GM10266 (cell line): ENCODE measurements around the gene UBE3D.

Experiments used
- DNase-seq: peaks from one replicate; pipeline ENCODE4 v3.0.0; 2012; ENCODE audit errors: extremely low spot score
- CTCF ChIP-seq: IDR thresholded peaks from 2 replicates; pipeline ENCODE4 v1.5.1; 2012; ENCODE audit warnings: mild to moderate bottlenecking, low read depth; ENCODE audit not compliant: control insufficient read depth, insufficient read depth; ENCODE audit errors: missing control alignments

Gene UBE3D

GRCh38 chr6:83071023-83071422 lies 5.4 kb upstream of the UBE3D start:
- DNase-seq: no peak
- TF ChIP-seq CTCF: no peak

- TF ChIP-seq CTCF: no peak
- DNase-seq: no peak
Observed at GRCh38 chr6:83069633-83070032, 4.0 kb upstream of the UBE3D start.

GRCh38 chr6:83068616-83069015 lies 3.0 kb upstream of the UBE3D start:
- TF ChIP-seq CTCF: no peak
- no peak for DNase-seq

GRCh38 chr6:83067448-83068439 lies 2.1 kb upstream of the UBE3D start, which contains the start of gene DOP1A:
Gene DOP1A (plus strand): TSS chr6:83067671. CDS start chr6:83096978, 29,307 bp downstream.
- peak; percentile 97 for TF ChIP-seq CTCF
- peak; percentile 93 for DNase-seq

- no peak for TF ChIP-seq CTCF
- DNase-seq: no peak
Observed at GRCh38 chr6:83062225-83062624, 3.4 kb downstream of the UBE3D start.

GRCh38 chr6:83061190-83061589 lies 4.5 kb downstream of the UBE3D start:
- TF ChIP-seq CTCF: no peak
- DNase-seq: no peak
